Colonic mucosa (tissue), 4 donors: ENCODE results near the gene BBLN. TPM values are rescaled to one million over a fixed set of nuclear protein-coding genes. Genes with fewer than 3 reads are reported as not detected.

Experiments
- DNase-seq: peaks from one replicate; pipeline ENCODE4 v3.0.0-alpha.2; 2020
- H3K27ac ChIP-seq: fragments of 200-600 bp; one replicate; pipeline ENCODE4 v1.8.0; 2021
- H3K27me3 ChIP-seq: fragments of 200-600 bp; one replicate; pipeline ENCODE4 v1.8.0; 2021
- H3K36me3 ChIP-seq: fragments of 200-600 bp; one replicate; pipeline ENCODE4 v1.8.0; 2021
- H3K4me1 ChIP-seq: fragments of 200-600 bp; one replicate; pipeline ENCODE4 v1.8.0; 2021; ENCODE audit warnings: mild to moderate bottlenecking
- H3K4me3 ChIP-seq: fragments of 200-600 bp; one replicate; pipeline ENCODE4 v1.8.0; 2021
- H3K9ac ChIP-seq, 2 donors: one replicate each; pipeline ENCODE4 v1.7.0; 2013; ENCODE audit warnings: control low read depth in 2 of 2, low read depth in 2 of 2, low read length in 2 of 2
- H3K9me3 ChIP-seq: fragments of 200-600 bp; one replicate; pipeline ENCODE4 v1.8.0; 2021
- CTCF ChIP-seq: fragments of 200-600 bp; IDR thresholded peaks from one replicate; pipeline ENCODE4 v1.8.0; 2022; ENCODE audit warnings: antibody characterized with exemption, mild to moderate bottlenecking
- intact Hi-C: fragments of 100-400 bp; cut with DNase I; formaldehyde crosslinking; loops from one replicate; pipeline ENCODE4 v1.14.1; 2022
- total RNA-seq, 2 donors: library from RNA; stranded (reverse); fragmentation: NEBNext Ultra II Directional in 1 of 2; extraction: Animal tissue kit (Norgen Biotek cat#: 25700) in 1 of 2; gene quantifications; one replicate each; pipeline ENCODE4 v1.2.1, GENCODE V29; 2021
- donor health status: healthy.
- donor health status: DM: no; HTN: no; CAD: no.
- donor health status: DM: no; HTN: no; CAD: no.

The BBLN gene
- total RNA-seq, 2 donors from 2014 or later: 47.5 to 53.0 TPM

GRCh38 chr9:128208946-128209669, 49.0 kb downstream of the BBLN start:
- no peak for TF ChIP-seq CTCF

GRCh38 chr9:128211186-128211980, 51.3 kb downstream of the BBLN start:
- no peak overlapping the region for H3K9ac ChIP-seq
- H3K36me3 ChIP-seq: no peaks in the 10 kb centered on the region
- TF ChIP-seq CTCF: no peak
- H3K9me3 ChIP-seq: no peaks in the 10 kb centered on the region
- peak; percentile 41 for DNase-seq
- H3K27me3 ChIP-seq: no peaks in the 10 kb centered on the region
- intact Hi-C loops: no loop called here
- no peak overlapping the region for H3K4me3 ChIP-seq
- no peaks in the 10 kb centered on the region for H3K4me1 ChIP-seq
- no peak overlapping the region for H3K27ac ChIP-seq

More at GRCh38 chr9:128208946-128209669, 49.0 kb downstream of the BBLN start:
- Histone ChIP-seq H3K36me3 (no peaks in the 10 kb centered on the region), H3K27ac (no peak overlapping the region), H3K9me3 (no peaks in the 10 kb centered on the region), H3K4me1 (peaks cover 3% of the 10 kb centered on the region), H3K27me3 (peaks cover 4% of the 10 kb centered on the region), H3K9ac (no peak overlapping the region), H3K4me3 (no peak overlapping the region)
- intact Hi-C loops: no loop called here
- DNase-seq: no peak

- no peak for TF ChIP-seq CTCF
- Histone ChIP-seq H3K4me3 (no peak overlapping the region), H3K9ac (no peak overlapping the region), H3K9me3 (no peaks in the 10 kb centered on the region), H3K36me3 (no peaks in the 10 kb centered on the region), H3K27me3 (no peaks in the 10 kb centered on the region), H3K27ac (no peak overlapping the region), H3K4me1 (no peaks in the 10 kb centered on the region)
- intact Hi-C loops: no loop called here
- no peak for DNase-seq
Measured at GRCh38 chr9:128211981-128212281, 51.9 kb downstream of the BBLN start.

Other genes with a start within 250 kb of the BBLN start
- 10 to 100 TPM; 25.4 to 66.5 TPM for gene ST6GALNAC4, start 243.2 kb upstream of the BBLN start, total RNA-seq
- under 1 TPM; 0.85 to 0.89 TPM for gene PIP5KL1, start 229.5 kb upstream of the BBLN start, total RNA-seq
- gene DPM2, start 222.4 kb upstream of the BBLN start, total RNA-seq: 10 to 100 TPM; 25.7 to 38.9 TPM
- gene EEIG1, start 179.3 kb upstream of the BBLN start, total RNA-seq: 10 to 100 TPM; 72.2 to 95.9 TPM
- gene NAIF1, start 92.9 kb upstream of the BBLN start, total RNA-seq: 10 to 100 TPM; 10.8 to 11.6 TPM
- gene SLC25A25, start 92.0 kb upstream of the BBLN start, total RNA-seq: 10 to 100 TPM; 12.3 to 19.7 TPM
- gene PTGES2, start 32.5 kb upstream of the BBLN start, total RNA-seq: 100 to 1,000 TPM in 1 of 2 donors, 10 to 100 TPM in 1; 93.7 to 142 TPM
- 100 to 1,000 TPM; 162 to 374 TPM for gene LCN2, start 10.8 kb upstream of the BBLN start, total RNA-seq
- 10 to 100 TPM; 97.5 to 97.7 TPM for gene CIZ1, start 31.3 kb downstream of the BBLN start, total RNA-seq
- 1 to 10 TPM; 2.5 to 6.8 TPM for gene DNM1, start 43.1 kb downstream of the BBLN start, total RNA-seq
- 10 to 100 TPM; 88.6 to 92.2 TPM for gene GOLGA2, start 115.7 kb downstream of the BBLN start, total RNA-seq
- 10 to 100 TPM; 14.4 to 24.2 TPM for gene SWI5, start 116.0 kb downstream of the BBLN start, total RNA-seq
- 10 to 100 TPM; 24.5 to 40.0 TPM for gene TRUB2, start 162.2 kb downstream of the BBLN start, total RNA-seq
- gene COQ4, start 162.6 kb downstream of the BBLN start, total RNA-seq: 10 to 100 TPM; 40.8 to 59.5 TPM
- gene SLC27A4, start 180.3 kb downstream of the BBLN start, total RNA-seq: 10 to 100 TPM; 26.8 to 68.3 TPM
- 10 to 100 TPM; 55.2 to 77.3 TPM for gene URM1, start 211.1 kb downstream of the BBLN start, total RNA-seq